ENCODE data around the gene KIFC3. TPM values are rescaled to one million over a fixed set of nuclear protein-coding genes. Genes with fewer than 3 reads are reported as not detected.

KIFC3 gene
- total and polyA plus RNA-seq, 2 of the 13 experiments (the other 11 are each of a cell fraction or from before 2014, with no cell fraction given), result 42.1 to 45.3 TPM

- TF ChIP-seq IRF1 (CRISPR knock-in tag; IDR thresholded peaks at IDR 0.05; ENCODE audit: low read depth) (peak; percentile 13; the same call in 1 of the 2 replicates), ZNF878 (CRISPR knock-in tag; IDR thresholded peaks at IDR 0.05) (no peak), SNAPC5 (CRISPR knock-in tag; IDR thresholded peaks at IDR 0.05; ENCODE audit: borderline replicate concordance) (no peak), ZNF235 (CRISPR knock-in tag; IDR thresholded peaks at IDR 0.05; ENCODE audit: borderline replicate concordance) (peak; percentile 78; the same call in 1 of the 2 replicates), MTF1 (CRISPR knock-in tag; IDR thresholded peaks at IDR 0.05) (no peak), ZNF710 (CRISPR knock-in tag; IDR thresholded peaks at IDR 0.05; ENCODE audit: borderline replicate concordance) (no peak; the same call in 1 of the 2 replicates), ZBTB44 (CRISPR knock-in tag; IDR thresholded peaks at IDR 0.05) (no peak), NFRKB (IDR thresholded peaks at IDR 0.05) (no peak), TRAFD1 (CRISPR knock-in tag; IDR thresholded peaks at IDR 0.05; ENCODE audit: borderline replicate concordance) (no peak), ZNF597 (CRISPR knock-in tag; IDR thresholded peaks at IDR 0.05) (no peak), NPAS2 (CRISPR knock-in tag; IDR thresholded peaks at IDR 0.05; ENCODE audit: borderline replicate concordance) (no peak), ZNF792 (CRISPR knock-in tag; IDR thresholded peaks at IDR 0.05) (no peak), FOXK1 (CRISPR knock-in tag; IDR thresholded peaks at IDR 0.05; ENCODE audit: borderline replicate concordance, low read depth) (peak; percentile 66), ZBTB1 (CRISPR knock-in tag; IDR thresholded peaks at IDR 0.05; ENCODE audit: borderline replicate concordance) (no peak), ZBTB8A (CRISPR knock-in tag; IDR thresholded peaks at IDR 0.05; ENCODE audit: borderline replicate concordance, low read depth) (no peak), ZNF564 (CRISPR knock-in tag; IDR thresholded peaks at IDR 0.05) (peak; percentile 34; the same call in 1 of the 2 replicates), GATA4 (IDR thresholded peaks at IDR 0.05; ENCODE audit: borderline replicate concordance, low read depth) (peak; percentile 44; the same call in 1 of the 2 replicates), JUNB (CRISPR knock-in tag; IDR thresholded peaks at IDR 0.05; ENCODE audit: borderline replicate concordance) (no peak), DR1 (CRISPR knock-in tag; IDR thresholded peaks at IDR 0.05) (no peak), ZKSCAN5 (CRISPR knock-in tag; IDR thresholded peaks at IDR 0.05) (no peak), ELF1 (CRISPR knock-in tag; IDR thresholded peaks at IDR 0.05) (no peak), ZNF839 (CRISPR knock-in tag; IDR thresholded peaks at IDR 0.05; ENCODE audit: borderline replicate concordance) (0 out of 2 replicates have a peak, but pooled peaks have one; percentile 69)
These were observed 4.6 kb downstream of the KIFC3 start (continued) for GRCh38 chr16:57797526-57798266.

Data from HepG2 (cell line).